Measurements from ENCODE around the gene RBM44. TPM values are rescaled to one million over a fixed set of nuclear protein-coding genes. Genes with fewer than 3 reads are reported as not detected.
A peak's percentile ranks its signal among the peaks of the same experiment; 100 is the strongest.

RBM44 gene
- total RNA-seq, 1 experiment from 2014 or later, result 0.51 TPM

DNA sequence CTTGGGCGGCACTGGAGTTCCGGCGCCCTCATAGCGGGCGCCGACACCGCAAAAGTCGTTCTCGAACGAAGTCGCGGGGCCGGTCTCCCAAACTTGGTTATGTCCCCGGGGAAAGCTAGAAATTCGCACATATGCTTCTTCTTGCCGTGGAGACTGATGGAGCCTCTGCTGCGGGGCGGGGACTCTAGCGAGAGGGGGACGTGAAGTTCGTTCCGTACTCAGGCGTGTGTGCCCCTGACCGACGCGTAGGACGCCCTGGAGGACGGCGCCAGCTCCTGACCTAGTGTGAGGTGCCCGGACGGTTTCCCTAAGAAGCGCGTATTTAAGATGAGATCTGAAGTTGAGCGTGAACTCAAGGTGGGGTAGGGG is 465 bp downstream of the RBM44 start:
- Histone ChIP-seq H3K79me2 (ENCODE audit: low read length) (no peaks in the 10 kb centered on the region), H3K9ac (ENCODE audit: low read length) (no peak overlapping the region), H2AFZ (ENCODE audit: low read length) (no peak overlapping the region), H3K4me1 (ENCODE audit: insufficient read depth, low read length) (no peaks in the 10 kb centered on the region), H3F3A (ENCODE audit: low read length, unreplicated experiment) (no peaks in the 10 kb centered on the region), H3K27me3 (ENCODE audit: low read length) (no peaks in the 10 kb centered on the region), H3K4me2 (ENCODE audit: low read length) (no peak overlapping the region), H3K36me3 (ENCODE audit: low read depth, low read length) (no peaks in the 10 kb centered on the region), H3K4me3 (ENCODE audit: low read length) (no peak overlapping the region), H3K9me2 (replicated peaks; ENCODE audit: low read length) (no peaks in the 10 kb centered on the region), H3K27ac (ENCODE audit: low read length) (no peak overlapping the region), H4K20me1 (ENCODE audit: low read length) (no peaks in the 10 kb centered on the region), H3K9me3 (ENCODE audit: low read length) (no peaks in the 10 kb centered on the region)
- no peak for ATAC-seq
- no TSS peak for BruUV-seq (replicated peaks)
- no peak for DNase-seq
- POLR2A ChIA-PET (ENCODE audit: unreplicated experiment), result no interaction called here
- TF ChIP-seq EZH2phosphoT487 (IDR thresholded peaks at IDR 0.05; ENCODE audit: borderline replicate concordance, low read length), result no peak
- TF ChIP-seq, protein P1, sequence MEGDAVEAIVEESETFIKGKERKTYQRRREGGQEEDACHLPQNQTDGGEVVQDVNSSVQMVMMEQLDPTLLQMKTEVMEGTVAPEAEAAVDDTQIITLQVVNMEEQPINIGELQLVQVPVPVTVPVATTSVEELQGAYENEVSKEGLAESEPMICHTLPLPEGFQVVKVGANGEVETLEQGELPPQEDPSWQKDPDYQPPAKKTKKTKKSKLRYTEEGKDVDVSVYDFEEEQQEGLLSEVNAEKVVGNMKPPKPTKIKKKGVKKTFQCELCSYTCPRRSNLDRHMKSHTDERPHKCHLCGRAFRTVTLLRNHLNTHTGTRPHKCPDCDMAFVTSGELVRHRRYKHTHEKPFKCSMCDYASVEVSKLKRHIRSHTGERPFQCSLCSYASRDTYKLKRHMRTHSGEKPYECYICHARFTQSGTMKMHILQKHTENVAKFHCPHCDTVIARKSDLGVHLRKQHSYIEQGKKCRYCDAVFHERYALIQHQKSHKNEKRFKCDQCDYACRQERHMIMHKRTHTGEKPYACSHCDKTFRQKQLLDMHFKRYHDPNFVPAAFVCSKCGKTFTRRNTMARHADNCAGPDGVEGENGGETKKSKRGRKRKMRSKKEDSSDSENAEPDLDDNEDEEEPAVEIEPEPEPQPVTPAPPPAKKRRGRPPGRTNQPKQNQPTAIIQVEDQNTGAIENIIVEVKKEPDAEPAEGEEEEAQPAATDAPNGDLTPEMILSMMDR (conservative IDR thresholded peaks at IDR 0.05; ENCODE audit: low read depth, low read length), result no peak
- no peak for TF ChIP-seq EZH2 (IDR thresholded peaks at IDR 0.05; ENCODE audit: low read length, unreplicated experiment)
- intact Hi-C loops (cut with micrococcal nuclease), result no loop called here
- CTCF ChIA-PET, result no interaction called here

DNA sequence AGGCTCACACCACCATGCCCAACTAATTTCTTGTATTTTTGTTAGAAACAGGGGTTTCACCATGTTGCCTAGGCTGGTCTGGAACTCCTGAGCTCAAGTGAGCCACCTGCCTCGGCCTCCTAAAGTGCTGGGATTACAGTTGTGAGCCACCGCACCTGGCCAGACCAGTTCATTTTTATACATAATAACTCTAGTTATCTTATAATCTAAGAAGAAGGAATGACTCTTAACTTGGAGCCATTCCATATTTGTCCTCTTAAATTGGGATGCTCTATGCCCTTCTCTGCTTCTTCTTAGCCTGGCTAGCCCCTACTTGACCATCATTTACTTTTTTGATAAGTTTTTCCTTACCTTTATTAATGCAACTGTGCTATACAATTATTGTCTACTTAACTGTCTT is 2.9 kb downstream of the RBM44 start:
- POLR2A ChIA-PET (ENCODE audit: unreplicated experiment), result no interaction called here

DNA sequence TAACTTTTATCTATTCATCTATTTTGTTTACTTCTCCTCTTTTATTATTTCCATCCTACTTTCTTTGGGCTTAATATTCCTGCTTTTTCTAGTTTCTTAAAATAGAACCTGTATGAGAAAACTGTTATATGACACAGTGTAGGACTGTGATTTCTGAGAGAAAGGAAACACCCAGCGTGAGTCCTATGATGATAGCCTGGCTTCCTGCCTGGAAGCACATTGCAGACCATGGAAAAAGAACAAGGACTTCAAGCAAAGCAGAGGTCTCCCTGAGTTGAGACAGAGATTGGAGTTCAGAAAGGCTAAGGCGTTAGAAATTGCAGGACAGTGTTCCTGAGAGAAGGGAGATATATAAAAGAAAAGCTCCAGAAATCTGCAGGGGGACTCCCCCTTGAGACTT is 7.8 kb downstream of the RBM44 start:
- Histone ChIP-seq H3K79me2 (ENCODE audit: low read length) (no peaks in the 10 kb centered on the region), H3K27ac (ENCODE audit: low read length) (no peak overlapping the region), H3K36me3 (ENCODE audit: low read depth, low read length) (no peaks in the 10 kb centered on the region), H2AFZ (ENCODE audit: low read length) (no peak overlapping the region), H3K4me2 (ENCODE audit: low read length) (no peak overlapping the region), H3K4me1 (ENCODE audit: insufficient read depth, low read length) (no peaks in the 10 kb centered on the region), H3K9me2 (replicated peaks; ENCODE audit: low read length) (no peaks in the 10 kb centered on the region), H3F3A (ENCODE audit: low read length, unreplicated experiment) (no peaks in the 10 kb centered on the region), H3K27me3 (ENCODE audit: low read length) (0 out of 2 replicates have a peak, but pooled peaks cover 6% of the 10 kb centered on the region), H3K9me3 (ENCODE audit: low read length) (no peaks in the 10 kb centered on the region), H4K20me1 (ENCODE audit: low read length) (no peaks in the 10 kb centered on the region), H3K4me3 (ENCODE audit: low read length) (no peak overlapping the region), H3K9ac (ENCODE audit: low read length) (no peak overlapping the region)
- TF ChIP-seq EZH2phosphoT487 (IDR thresholded peaks at IDR 0.05; ENCODE audit: borderline replicate concordance, low read length), result no peak
- TF ChIP-seq EZH2 (IDR thresholded peaks at IDR 0.05; ENCODE audit: low read length, unreplicated experiment), result no peak
- TF ChIP-seq, protein P1 (conservative IDR thresholded peaks at IDR 0.05; ENCODE audit: low read depth, low read length), result no peak
- intact Hi-C loops (cut with micrococcal nuclease), result no loop called here
- ChIA-PET POLR2A (ENCODE audit: unreplicated experiment) (no interaction called here), CTCF (no interaction called here)
- DNase-seq (no peak), ATAC-seq (no peak)
- no TSS peak for BruUV-seq (replicated peaks)

More for the DNA sequence above, 2.9 kb downstream of the RBM44 start:
- no peaks in the 10 kb centered on the region for H3F3A ChIP-seq (ENCODE audit: low read length, unreplicated experiment)
- intact Hi-C loops (cut with micrococcal nuclease), result no loop called here
- no peaks in the 10 kb centered on the region for H3K79me2 ChIP-seq (ENCODE audit: low read length)
- H3K27me3 ChIP-seq (ENCODE audit: low read length), result no peaks in the 10 kb centered on the region
- H3K9me2 ChIP-seq (replicated peaks; ENCODE audit: low read length), result no peaks in the 10 kb centered on the region
- H3K9ac ChIP-seq (ENCODE audit: low read length), result no peak overlapping the region
- no TSS peak for BruUV-seq (replicated peaks)
- no peak overlapping the region for H3K4me3 ChIP-seq (ENCODE audit: low read length)
- H3K4me2 ChIP-seq (ENCODE audit: low read length), result no peak overlapping the region
- DNase-seq (peak; percentile 68), ATAC-seq (peak; percentile 40)
- no peaks in the 10 kb centered on the region for H3K36me3 ChIP-seq (ENCODE audit: low read depth, low read length)
- H3K27ac ChIP-seq (ENCODE audit: low read length), result no peak overlapping the region
- no peaks in the 10 kb centered on the region for H3K9me3 ChIP-seq (ENCODE audit: low read length)
- CTCF ChIA-PET, result no interaction called here
- H2AFZ ChIP-seq (ENCODE audit: low read length), result no peak overlapping the region
- no peaks in the 10 kb centered on the region for H4K20me1 ChIP-seq (ENCODE audit: low read length)
- no peaks in the 10 kb centered on the region for H3K4me1 ChIP-seq (ENCODE audit: insufficient read depth, low read length)
- TF ChIP-seq, protein P1 (conservative IDR thresholded peaks at IDR 0.05; ENCODE audit: low read depth, low read length), result no peak
- no peak for TF ChIP-seq EZH2phosphoT487 (IDR thresholded peaks at IDR 0.05; ENCODE audit: borderline replicate concordance, low read length)
- TF ChIP-seq EZH2 (IDR thresholded peaks at IDR 0.05; ENCODE audit: low read length, unreplicated experiment), result no peak
